ENCODE measurements around the gene RBM20. TPM values are rescaled to one million over a fixed set of nuclear protein-coding genes. Genes with fewer than 3 reads are reported as not detected.
A peak's percentile ranks its signal among the peaks of the same experiment; 100 is the strongest.

Gene RBM20
- total RNA-seq, 4 donors from 2014 or later: 0.62 to 7.4 (median 3.9) TPM

- H3K36me3 ChIP-seq: no peaks in the 10 kb centered on the region
- H3K27me3 ChIP-seq: no peaks in the 10 kb centered on the region
- TF ChIP-seq EP300 (IDR thresholded peaks at IDR 0.05) (no peak), POLR2A (IDR thresholded peaks at IDR 0.05) (no peak), POLR2AphosphoS5 (IDR thresholded peaks at IDR 0.05) (no peak)
- TF ChIP-seq, protein P1, sequence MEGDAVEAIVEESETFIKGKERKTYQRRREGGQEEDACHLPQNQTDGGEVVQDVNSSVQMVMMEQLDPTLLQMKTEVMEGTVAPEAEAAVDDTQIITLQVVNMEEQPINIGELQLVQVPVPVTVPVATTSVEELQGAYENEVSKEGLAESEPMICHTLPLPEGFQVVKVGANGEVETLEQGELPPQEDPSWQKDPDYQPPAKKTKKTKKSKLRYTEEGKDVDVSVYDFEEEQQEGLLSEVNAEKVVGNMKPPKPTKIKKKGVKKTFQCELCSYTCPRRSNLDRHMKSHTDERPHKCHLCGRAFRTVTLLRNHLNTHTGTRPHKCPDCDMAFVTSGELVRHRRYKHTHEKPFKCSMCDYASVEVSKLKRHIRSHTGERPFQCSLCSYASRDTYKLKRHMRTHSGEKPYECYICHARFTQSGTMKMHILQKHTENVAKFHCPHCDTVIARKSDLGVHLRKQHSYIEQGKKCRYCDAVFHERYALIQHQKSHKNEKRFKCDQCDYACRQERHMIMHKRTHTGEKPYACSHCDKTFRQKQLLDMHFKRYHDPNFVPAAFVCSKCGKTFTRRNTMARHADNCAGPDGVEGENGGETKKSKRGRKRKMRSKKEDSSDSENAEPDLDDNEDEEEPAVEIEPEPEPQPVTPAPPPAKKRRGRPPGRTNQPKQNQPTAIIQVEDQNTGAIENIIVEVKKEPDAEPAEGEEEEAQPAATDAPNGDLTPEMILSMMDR (IDR thresholded peaks at IDR 0.05): no peak
- peaks cover 0 to 12% (median 0%) of the 10 kb centered on the region in 3 donors for H3K4me1 ChIP-seq
- H3K27ac ChIP-seq: peak overlapping the region in 3 of 4 donors; percentile 53 to 78 (median 63)
- H3K4me3 ChIP-seq: no peak overlapping the region
- no peaks in the 10 kb centered on the region for H3K9me3 ChIP-seq
- ATAC-seq: no peak
- WGBS, 2 donors (ENCODE audit: low coverage in 1 of 2): 54 to 85% methylated on average over 2 to 4 of the region's 5 CpGs
Measured at GRCh38 chr10:110668443-110668842, 24.3 kb downstream of the RBM20 start.

- 84 to 97% methylated on average over 6 of the region's 6 CpGs for WGBS, 2 donors (ENCODE audit: low coverage in 1 of 2)
- Histone ChIP-seq H3K27ac (no peak overlapping the region), H3K4me1 (peaks cover 0 to 12% (median 0%) of the 10 kb centered on the region in 3 donors), H3K4me3 (no peak overlapping the region), H3K36me3 (no peaks in the 10 kb centered on the region), H3K9me3 (no peaks in the 10 kb centered on the region), H3K27me3 (no peaks in the 10 kb centered on the region)
- no peak for TF ChIP-seq EP300 (IDR thresholded peaks at IDR 0.05)
- ATAC-seq: no peak
Measured at GRCh38 chr10:110670335-110670734, 26.2 kb downstream of the RBM20 start.

- Histone ChIP-seq H3K4me1 (peaks cover 0 to 12% (median 0%) of the 10 kb centered on the region in 3 donors), H3K27ac (peak overlapping the region in 3 of 4 donors; percentile 70 to 76 (median 71)), H3K36me3 (no peaks in the 10 kb centered on the region), H3K9me3 (no peaks in the 10 kb centered on the region), H3K27me3 (no peaks in the 10 kb centered on the region), H3K4me3 (peak overlapping the region; percentile 37 to 68)
- 0% methylated on average over 1 to 17 of the region's 47 CpGs for WGBS, 2 donors (ENCODE audit: low coverage in 1 of 2)
- no peak for TF ChIP-seq POLR2AphosphoS5 (IDR thresholded peaks at IDR 0.05)
- TF ChIP-seq, protein P1 (IDR thresholded peaks at IDR 0.05): peak; percentile 64 to 94 (median 80)
- ATAC-seq: peak; percentile 92
Measured at GRCh38 chr10:110671788-110672579, 27.8 kb downstream of the RBM20 start.

- peak overlapping the region; percentile 37 to 68 for H3K4me3 ChIP-seq
- no peaks in the 10 kb centered on the region for H3K9me3 ChIP-seq
- no peaks in the 10 kb centered on the region for H3K36me3 ChIP-seq
- TF ChIP-seq, protein P1 (IDR thresholded peaks at IDR 0.05): no peak
- TF ChIP-seq EP300 (IDR thresholded peaks at IDR 0.05): no peak
- TF ChIP-seq POLR2AphosphoS5 (IDR thresholded peaks at IDR 0.05): no peak
- TF ChIP-seq POLR2A (IDR thresholded peaks at IDR 0.05): no peak
- 6 to 22% methylated on average over 2 to 12 of the region's 12 CpGs for WGBS, 2 donors (ENCODE audit: low coverage in 1 of 2)
- H3K27me3 ChIP-seq: no peaks in the 10 kb centered on the region
- peak overlapping the region in 3 of 4 donors; percentile 70 to 76 (median 71) for H3K27ac ChIP-seq
- ATAC-seq: peak; percentile 23
- H3K4me1 ChIP-seq: peaks cover 0 to 12% (median 0%) of the 10 kb centered on the region in 3 donors
Measured at GRCh38 chr10:110672580-110672919, 28.4 kb downstream of the RBM20 start.

DNA sequence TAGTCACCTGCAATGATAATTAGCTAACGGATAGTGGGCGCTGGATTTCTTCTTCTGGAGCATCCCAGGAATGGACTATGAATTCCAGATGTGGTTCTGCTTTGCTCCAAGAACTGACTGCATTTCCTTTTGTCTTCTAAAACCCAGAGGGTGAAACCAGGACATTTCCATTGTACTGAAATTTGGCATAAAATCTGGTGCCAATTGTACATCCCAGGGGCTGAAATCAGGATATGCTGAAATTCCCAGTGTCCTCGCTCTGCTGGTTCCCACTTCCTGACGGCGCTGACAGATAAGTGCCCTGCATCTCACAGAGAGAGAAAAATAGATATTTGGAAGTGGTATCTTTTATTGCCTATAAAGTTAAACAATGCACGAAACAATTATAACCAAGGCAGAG is 31.9 kb downstream of the RBM20 start:
- no peak for ATAC-seq
- H3K4me1 ChIP-seq: peaks cover 0 to 15% (median 0%) of the 10 kb centered on the region in 3 donors
- no peak overlapping the region for H3K27ac ChIP-seq
- no peaks in the 10 kb centered on the region for H3K36me3 ChIP-seq
- no peaks in the 10 kb centered on the region for H3K9me3 ChIP-seq
- no peak overlapping the region for H3K4me3 ChIP-seq
- no peaks in the 10 kb centered on the region for H3K27me3 ChIP-seq
- 58 to 75% methylated on average over 6 of the region's 6 CpGs for WGBS, 2 donors (ENCODE audit: low coverage in 1 of 2)
- TF ChIP-seq, protein P1 (IDR thresholded peaks at IDR 0.05): no peak
- TF ChIP-seq POLR2A (IDR thresholded peaks at IDR 0.05): no peak
- TF ChIP-seq EP300 (IDR thresholded peaks at IDR 0.05): no peak
- TF ChIP-seq POLR2AphosphoS5 (IDR thresholded peaks at IDR 0.05): no peak

Data from gastroesophageal sphincter (tissue), 4 donors.